ENCODE data around the gene DLGAP1.

DNA sequence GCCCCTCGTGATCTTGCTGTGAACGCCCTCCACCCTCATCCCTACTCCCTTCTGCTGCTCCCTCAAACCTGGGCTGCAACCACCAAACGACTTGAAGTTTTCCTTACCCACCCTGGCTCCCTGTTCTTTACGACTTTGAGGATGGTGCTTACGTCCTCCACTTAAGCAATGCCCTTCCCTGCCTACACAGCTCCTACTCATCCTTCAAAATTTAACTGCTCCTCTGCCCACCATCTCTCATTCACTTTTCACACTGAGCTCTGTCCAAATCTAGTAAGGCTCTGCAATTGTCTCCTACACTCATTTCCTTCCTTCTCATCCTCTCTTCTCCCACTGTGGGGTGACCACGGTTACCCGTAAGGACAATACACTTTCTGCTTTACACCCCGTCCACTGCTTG, 554.1 kb downstream of the DLGAP1 start:
- TF ChIP-seq CREB1 (CRISPR knock-in tag; IDR thresholded peaks at IDR 0.05) (no peak), MAX (CRISPR knock-in tag; IDR thresholded peaks at IDR 0.05) (no peak), E2F4 (CRISPR knock-in tag; IDR thresholded peaks at IDR 0.05; ENCODE audit: borderline replicate concordance, low read depth) (no peak), TEAD4 (CRISPR knock-in tag; IDR thresholded peaks at IDR 0.05) (no peak), CTCF (IDR thresholded peaks at IDR 0.05) (no peak), EMX1 (CRISPR knock-in tag; IDR thresholded peaks at IDR 0.05) (no peak), ZNF263 (CRISPR knock-in tag; IDR thresholded peaks at IDR 0.05; ENCODE audit: low read depth) (no peak), SMAD3 (CRISPR knock-in tag; IDR thresholded peaks at IDR 0.05; ENCODE audit: borderline replicate concordance) (no peak), ZNF423 (CRISPR knock-in tag; IDR thresholded peaks at IDR 0.05) (no peak), USF2 (CRISPR knock-in tag; IDR thresholded peaks at IDR 0.05) (no peak)
- TF ChIP-seq, protein P1, sequence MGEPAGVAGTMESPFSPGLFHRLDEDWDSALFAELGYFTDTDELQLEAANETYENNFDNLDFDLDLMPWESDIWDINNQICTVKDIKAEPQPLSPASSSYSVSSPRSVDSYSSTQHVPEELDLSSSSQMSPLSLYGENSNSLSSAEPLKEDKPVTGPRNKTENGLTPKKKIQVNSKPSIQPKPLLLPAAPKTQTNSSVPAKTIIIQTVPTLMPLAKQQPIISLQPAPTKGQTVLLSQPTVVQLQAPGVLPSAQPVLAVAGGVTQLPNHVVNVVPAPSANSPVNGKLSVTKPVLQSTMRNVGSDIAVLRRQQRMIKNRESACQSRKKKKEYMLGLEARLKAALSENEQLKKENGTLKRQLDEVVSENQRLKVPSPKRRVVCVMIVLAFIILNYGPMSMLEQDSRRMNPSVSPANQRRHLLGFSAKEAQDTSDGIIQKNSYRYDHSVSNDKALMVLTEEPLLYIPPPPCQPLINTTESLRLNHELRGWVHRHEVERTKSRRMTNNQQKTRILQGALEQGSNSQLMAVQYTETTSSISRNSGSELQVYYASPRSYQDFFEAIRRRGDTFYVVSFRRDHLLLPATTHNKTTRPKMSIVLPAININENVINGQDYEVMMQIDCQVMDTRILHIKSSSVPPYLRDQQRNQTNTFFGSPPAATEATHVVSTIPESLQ (CRISPR knock-in tag; IDR thresholded peaks at IDR 0.05): no peak
- TF ChIP-seq, protein P2, sequence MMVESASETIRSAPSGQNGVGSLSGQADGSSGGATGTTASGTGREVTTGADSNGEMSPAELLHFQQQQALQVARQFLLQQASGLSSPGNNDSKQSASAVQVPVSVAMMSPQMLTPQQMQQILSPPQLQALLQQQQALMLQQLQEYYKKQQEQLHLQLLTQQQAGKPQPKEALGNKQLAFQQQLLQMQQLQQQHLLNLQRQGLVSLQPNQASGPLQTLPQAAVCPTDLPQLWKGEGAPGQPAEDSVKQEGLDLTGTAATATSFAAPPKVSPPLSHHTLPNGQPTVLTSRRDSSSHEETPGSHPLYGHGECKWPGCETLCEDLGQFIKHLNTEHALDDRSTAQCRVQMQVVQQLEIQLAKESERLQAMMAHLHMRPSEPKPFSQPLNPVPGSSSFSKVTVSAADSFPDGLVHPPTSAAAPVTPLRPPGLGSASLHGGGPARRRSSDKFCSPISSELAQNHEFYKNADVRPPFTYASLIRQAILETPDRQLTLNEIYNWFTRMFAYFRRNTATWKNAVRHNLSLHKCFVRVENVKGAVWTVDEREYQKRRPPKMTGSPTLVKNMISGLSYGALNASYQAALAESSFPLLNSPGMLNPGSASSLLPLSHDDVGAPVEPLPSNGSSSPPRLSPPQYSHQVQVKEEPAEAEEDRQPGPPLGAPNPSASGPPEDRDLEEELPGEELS (CRISPR knock-in tag; IDR thresholded peaks at IDR 0.05): no peak

Data from WTC11 (cell line).